ENCODE results near the gene RAB11FIP4.

DNA sequence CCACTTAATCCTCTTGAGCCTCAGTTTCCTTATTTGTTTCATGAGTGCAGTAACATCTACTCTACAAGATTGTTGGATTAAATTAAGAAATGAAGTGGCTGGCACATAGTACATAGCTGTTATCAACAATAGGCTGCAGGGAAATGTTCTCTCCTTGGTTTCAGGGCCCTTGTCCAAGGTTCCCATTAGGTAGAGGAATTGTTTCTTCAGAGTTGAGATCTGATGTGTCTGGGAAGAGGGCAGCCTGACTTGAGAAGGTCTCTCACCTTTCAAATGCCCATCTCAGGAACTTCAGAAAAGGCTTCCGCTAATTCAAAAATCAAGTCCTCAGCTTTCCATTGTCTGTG, 87.6 kb downstream of the RAB11FIP4 start:
- no peak for TF ChIP-seq POLR2AphosphoS5 (IDR thresholded peaks at IDR 0.05)
- TF ChIP-seq, protein P1, sequence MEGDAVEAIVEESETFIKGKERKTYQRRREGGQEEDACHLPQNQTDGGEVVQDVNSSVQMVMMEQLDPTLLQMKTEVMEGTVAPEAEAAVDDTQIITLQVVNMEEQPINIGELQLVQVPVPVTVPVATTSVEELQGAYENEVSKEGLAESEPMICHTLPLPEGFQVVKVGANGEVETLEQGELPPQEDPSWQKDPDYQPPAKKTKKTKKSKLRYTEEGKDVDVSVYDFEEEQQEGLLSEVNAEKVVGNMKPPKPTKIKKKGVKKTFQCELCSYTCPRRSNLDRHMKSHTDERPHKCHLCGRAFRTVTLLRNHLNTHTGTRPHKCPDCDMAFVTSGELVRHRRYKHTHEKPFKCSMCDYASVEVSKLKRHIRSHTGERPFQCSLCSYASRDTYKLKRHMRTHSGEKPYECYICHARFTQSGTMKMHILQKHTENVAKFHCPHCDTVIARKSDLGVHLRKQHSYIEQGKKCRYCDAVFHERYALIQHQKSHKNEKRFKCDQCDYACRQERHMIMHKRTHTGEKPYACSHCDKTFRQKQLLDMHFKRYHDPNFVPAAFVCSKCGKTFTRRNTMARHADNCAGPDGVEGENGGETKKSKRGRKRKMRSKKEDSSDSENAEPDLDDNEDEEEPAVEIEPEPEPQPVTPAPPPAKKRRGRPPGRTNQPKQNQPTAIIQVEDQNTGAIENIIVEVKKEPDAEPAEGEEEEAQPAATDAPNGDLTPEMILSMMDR (IDR thresholded peaks at IDR 0.05): no peak
- no peak for TF ChIP-seq POLR2A (IDR thresholded peaks at IDR 0.05)

All from breast epithelium (tissue), 3 donors.